H1 (cell line): ENCODE results near the gene PRAMEF12. TPM values are rescaled to one million over a fixed set of nuclear protein-coding genes. Genes with fewer than 3 reads are reported as not detected.

Experiments used
- CTCF ChIA-PET: fragments of 300-600 bp; sonication (Branson Sonifier 250); formaldehyde crosslinking; loops from one replicate; lab custom pipeline; 2021; ENCODE audit not compliant: partially characterized antibody; lab: Charles Lee
- POLR2A ChIA-PET: fragments of 300-600 bp; sonication (Branson Sonifier 250); formaldehyde crosslinking; loops from one replicate; lab custom pipeline; 2021; ENCODE audit warnings: inconsistent platforms; ENCODE audit not compliant: partially characterized antibody; lab: Charles Lee
- DNase-seq, 2 experiments: peaks; one replicate each; pipeline versions ENCODE4 v3.0.0 to v3.0.0-alpha.2; 2010 to 2022; ENCODE audit warnings: low spot score in 2 of 2, low read depth in 1 of 2, mixed read lengths in 1 of 2
- FAIRE-seq: peaks from 2 replicates; lab custom pipeline; 2011; peaks lifted over from hg19 to GRCh38; lab: Jason Lieb, UNC
- H2AFZ ChIP-seq: 2 replicates; pipeline ENCODE4 v1.8.1; 2012; ENCODE audit warnings: low read length, inconsistent platforms
- H2AK5ac ChIP-seq: 2 replicates; pipeline ENCODE4 v1.6.1; 2013; ENCODE audit warnings: low read depth, low read length
- H2BK120ac ChIP-seq: replicated peaks from 2 replicates; pipeline ENCODE3; 2013; ENCODE audit warnings: low read depth, low read length, inconsistent platforms
- H2BK12ac ChIP-seq: 2 replicates; pipeline ENCODE4 v1.6.1; 2013; ENCODE audit warnings: low read depth, low read length
- H2BK15ac ChIP-seq: 2 replicates; pipeline ENCODE4 v1.6.1; 2013; ENCODE audit warnings: low read length
- H2BK20ac ChIP-seq: 2 replicates; pipeline ENCODE4 v1.6.1; 2013; ENCODE audit warnings: low read length
- H2BK5ac ChIP-seq: 2 replicates; pipeline ENCODE4 v1.6.1; 2013; ENCODE audit warnings: low read depth, low read length
- H3K14ac ChIP-seq: 2 replicates; pipeline ENCODE4 v1.6.1; 2013; ENCODE audit warnings: inconsistent platforms; ENCODE audit not compliant: insufficient read length
- H3K18ac ChIP-seq: 2 replicates; pipeline ENCODE4 v1.6.1; 2013; ENCODE audit warnings: low read length; ENCODE audit errors: extremely low read depth
- H3K23ac ChIP-seq: 2 replicates; pipeline ENCODE4 v1.6.1; 2013; ENCODE audit warnings: inconsistent platforms; ENCODE audit not compliant: insufficient read length
- H3K23me2 ChIP-seq: 2 replicates; pipeline ENCODE4 v1.6.1; 2013; ENCODE audit warnings: low read depth, low read length
- H3K27ac ChIP-seq: 2 replicates; pipeline ENCODE4 v1.6.1; 2011; ENCODE audit warnings: low read depth, low read length, inconsistent platforms
- H3K27me3 ChIP-seq, 4 experiments: replicated peaks in 1 of 4; 1 replicate in 1 of 4; 2 replicates in 3 of 4; pipeline versions ENCODE4 v1.6.1 to v1.8.1; 2011 to 2013; ENCODE audit warnings: low read length in 3 of 4, mild to moderate bottlenecking in 3 of 4, inconsistent platforms in 2 of 4, mixed read lengths in 2 of 4, moderate library complexity in 1 of 4; ENCODE audit not compliant: control insufficient read depth in 3 of 4, insufficient read depth in 3 of 4; ENCODE audit errors: extremely low read depth in 1 of 4
- H3K36me3 ChIP-seq, 4 experiments: 2 replicates each; pipeline versions ENCODE4 v1.6.1 to v1.8.1; 2011 to 2013; ENCODE audit warnings: mild to moderate bottlenecking in 4 of 4, low read length in 3 of 4, moderate library complexity in 2 of 4, control low read depth in 1 of 4, inconsistent platforms in 1 of 4; ENCODE audit not compliant: insufficient read depth in 4 of 4, control insufficient read depth in 2 of 4
- H3K4ac ChIP-seq: replicated peaks from 2 replicates; pipeline ENCODE3; 2013; ENCODE audit warnings: low read length, low read depth, mixed read lengths, inconsistent platforms; ENCODE audit not compliant: insufficient read length
- H3K4me1 ChIP-seq, 4 experiments: replicated peaks in 1 of 4; 1 replicate in 1 of 4; 2 replicates in 3 of 4; pipeline versions ENCODE4 v1.6.1 to v1.8.1; 2011 to 2013; ENCODE audit warnings: low read length in 3 of 4, inconsistent platforms in 2 of 4, mixed read lengths in 1 of 4; ENCODE audit not compliant: insufficient read depth in 4 of 4, control insufficient read depth in 3 of 4
- H3K4me2 ChIP-seq, 2 experiments: 2 replicates each; pipeline versions ENCODE4 v1.6.1 to v1.8.1; 2011 to 2013; ENCODE audit warnings: low read depth in 2 of 2, low read length in 2 of 2, control low read depth in 1 of 2, inconsistent platforms in 1 of 2, mild to moderate bottlenecking in 1 of 2; ENCODE audit not compliant: insufficient read depth in 1 of 2
- H3K4me3 ChIP-seq, 4 experiments: fragments of 200-600, 300-600 bp in 1 of 4; sonication (generic), shearing (Covaris generic), sonication (Bioruptor Twin) in 1 of 4; 2 replicates each; pipeline versions ENCODE4 v1.5.1 to v1.8.1; 2011 to 2016; ENCODE audit warnings: low read length in 4 of 4, low read depth in 3 of 4, control low read depth in 2 of 4, inconsistent platforms in 2 of 4, mild to moderate bottlenecking in 2 of 4, mixed read lengths in 1 of 4, moderate library complexity in 1 of 4; ENCODE audit not compliant: insufficient read depth in 2 of 4; ENCODE audit errors: extremely low read depth in 1 of 4
- H3K56ac ChIP-seq: replicated peaks from 2 replicates; pipeline ENCODE3; 2013; ENCODE audit warnings: low read depth, mild to moderate bottlenecking, mixed read lengths, low read length, inconsistent platforms; ENCODE audit not compliant: insufficient read length
- H3K79me1 ChIP-seq: 2 replicates; pipeline ENCODE4 v1.6.1; 2013; ENCODE audit warnings: low read depth, low read length, control low read depth
- H3K79me2 ChIP-seq, 2 experiments: 2 replicates each; pipeline versions ENCODE4 v1.6.1 to v1.8.1; 2012 to 2013; ENCODE audit warnings: low read length in 2 of 2, mild to moderate bottlenecking in 2 of 2, inconsistent platforms in 1 of 2; ENCODE audit not compliant: insufficient read depth in 2 of 2, control insufficient read depth in 1 of 2
- H3K9ac ChIP-seq, 4 experiments: replicated peaks in 1 of 4; 1 replicate in 1 of 4; 2 replicates in 3 of 4; pipeline versions ENCODE4 v1.6.1 to v1.8.1; 2011 to 2013; ENCODE audit warnings: low read depth in 3 of 4, low read length in 3 of 4, control low read depth in 2 of 4, mild to moderate bottlenecking in 2 of 4, moderate library complexity in 2 of 4, inconsistent platforms in 1 of 4; ENCODE audit errors: extremely low read depth in 1 of 4
- H3K9me3 ChIP-seq, 2 experiments: 2 replicates each; pipeline versions ENCODE4 v1.6.1 to v1.8.1; 2012 to 2013; ENCODE audit warnings: mild to moderate bottlenecking in 2 of 2, moderate library complexity in 2 of 2, control low read depth in 1 of 2, inconsistent platforms in 1 of 2, low read depth in 1 of 2, low read length in 1 of 2, mixed read lengths in 1 of 2; ENCODE audit not compliant: insufficient read depth in 2 of 2
- H4K20me1 ChIP-seq, 2 experiments: replicated peaks in 1 of 2; 2 replicates each; pipeline versions ENCODE3 to v1.8.1; 2011 to 2013; ENCODE audit warnings: inconsistent platforms in 2 of 2, low read length in 2 of 2, mild to moderate bottlenecking in 1 of 2; ENCODE audit not compliant: insufficient read depth in 2 of 2, control insufficient read depth in 1 of 2
- H4K5ac ChIP-seq: 2 replicates; pipeline ENCODE4 v1.6.1; 2013; ENCODE audit warnings: low read length, low read depth, mixed read lengths, inconsistent platforms; ENCODE audit not compliant: insufficient read length
- H4K8ac ChIP-seq: 2 replicates; pipeline ENCODE4 v1.8.0; 2013; ENCODE audit warnings: mild to moderate bottlenecking, moderate library complexity, low read length, inconsistent platforms; ENCODE audit not compliant: insufficient read depth; ENCODE audit errors: extremely low read depth
- H4K91ac ChIP-seq: replicated peaks from 2 replicates; pipeline ENCODE3; 2013; ENCODE audit warnings: low read length, mixed read lengths, inconsistent platforms; ENCODE audit not compliant: insufficient read length
- ATF2 ChIP-seq: IDR thresholded peaks from 2 replicates; pipeline ENCODE4 v1.6.1; 2012; ENCODE audit warnings: low read length, inconsistent platforms
- CBX5 ChIP-seq: fragments of 300-800, 300-1000 bp; sonication (generic); IDR thresholded peaks from 2 replicates; pipeline ENCODE4 v1.7.1; 2016; ENCODE audit warnings: antibody characterized with exemption, low read length, low read depth
- CREB1 ChIP-seq: IDR thresholded peaks from 2 replicates; pipeline ENCODE4 v1.6.1; 2012; ENCODE audit warnings: inconsistent platforms
- HDAC6 ChIP-seq: IDR thresholded peaks from one replicate; pipeline ENCODE4 v1.7.1; 2012; ENCODE audit warnings: low read depth, mild to moderate bottlenecking, inconsistent platforms, low read length, moderate library complexity
- MAFK ChIP-seq: IDR thresholded peaks from 2 replicates; pipeline ENCODE4 v1.6.1; 2012; ENCODE audit warnings: low read depth, mild to moderate bottlenecking, improper control_type of control experiment, low read length
- RBBP5 ChIP-seq: IDR thresholded peaks from 2 replicates; pipeline ENCODE4 v1.7.1; 2012; ENCODE audit warnings: low read depth, mild to moderate bottlenecking, inconsistent platforms, low read length, moderate library complexity, borderline replicate concordance
- RXRA ChIP-seq: IDR thresholded peaks from 2 replicates; pipeline ENCODE4 v1.6.1; 2011; ENCODE audit warnings: low read depth, mild to moderate bottlenecking, low read length, moderate library complexity; ENCODE audit not compliant: insufficient read depth
- SIX5 ChIP-seq: IDR thresholded peaks from 2 replicates; pipeline ENCODE4 v1.6.1; 2011; ENCODE audit warnings: mild to moderate bottlenecking, low read depth, low read length
- SP2 ChIP-seq: IDR thresholded peaks from 2 replicates; pipeline ENCODE4 v1.6.1; 2012; ENCODE audit warnings: mild to moderate bottlenecking, low read length, inconsistent platforms
- SRF ChIP-seq: IDR thresholded peaks from 2 replicates; pipeline ENCODE4 v1.6.1; 2011; ENCODE audit warnings: mild to moderate bottlenecking, low read depth, low read length, moderate library complexity
- SUZ12 ChIP-seq: fragments of 200-600 bp; sonication (generic); IDR thresholded peaks from 2 replicates; pipeline ENCODE4 v1.6.1; 2012; ENCODE audit warnings: mild to moderate bottlenecking, inconsistent platforms, low read length, moderate library complexity, mixed read lengths
- YY1 ChIP-seq: IDR thresholded peaks from 2 replicates; pipeline ENCODE4 v1.6.1; 2011; ENCODE audit warnings: low read depth, mild to moderate bottlenecking, low read length
- WGBS, 2 experiments: shearing (Covaris generic) in 1 of 2; methylation state at CpG; one replicate each; pipeline versions ENCODE4 v1.1.6 to v1.1.7; 2013 to 2015; ENCODE audit warnings: low lambda C conversion rate in 2 of 2, mixed read lengths in 2 of 2, inconsistent platforms in 1 of 2, low coverage in 1 of 2, missing lambda C conversion rate in 1 of 2; ENCODE audit not compliant: insufficient replicate concordance in 2 of 2, insufficient coverage in 1 of 2, insufficient read length in 1 of 2; ENCODE audit errors: extremely low coverage in 1 of 2, missing lambda C conversion rate in 1 of 2; 5-methylcytosine and 5-hydroxymethylcytosine counted together
- polyA plus RNA-seq, 7 experiments: library from polyadenylated mRNA; depleted of rRNA in 3 of 7; stranded (reverse) in 5 of 7; unstranded in 2 of 7; fragments of >200 nt in 5 of 7; fragments of 200-250 nt in 2 of 7; gene quantifications; 1 replicate in 5 of 7; 2 replicates in 1 of 7; 4 replicates in 1 of 7; pipeline versions ENCODE4 v1.2.1 to v1.2.3, GENCODE V29; 2011 to 2013; ENCODE audit warnings: missing spikeins in 2 of 7, mixed read lengths in 2 of 7
- total RNA-seq: library from RNA; stranded (reverse); fragmentation: NEBNext Ultra II Directional; extraction: Animal tissue kit (Norgen Biotek cat#: 25700); gene quantifications from 2 replicates; pipeline ENCODE4 v1.2.1, GENCODE V29; 2021

The PRAMEF12 gene
- total and polyA plus RNA-seq, 2 of the 8 experiments (the other 6 are each of a cell fraction or from before 2014, with no cell fraction given), result not detected

GRCh38 chr1:12778061-12778460 is 4.5 kb downstream of the PRAMEF12 start:
- Histone ChIP-seq H3K4me2 (no peak overlapping the region), H3K36me3 (no peaks in the 10 kb centered on the region), H3K9me3 (no peaks in the 10 kb centered on the region), H3K27ac (no peak overlapping the region), H2AFZ (no peak overlapping the region), H3K27me3 (no peaks in the 10 kb centered on the region), H2BK120ac (no peak overlapping the region), H4K91ac (no peak overlapping the region), H3K79me1 (no peaks in the 10 kb centered on the region), H3K79me2 (no peaks in the 10 kb centered on the region), H4K5ac (no peak overlapping the region), H3K18ac (no peak overlapping the region), H2BK5ac (no peak overlapping the region), H4K8ac (no peak overlapping the region), H3K4me3 (no peak overlapping the region), H2BK20ac (no peak overlapping the region), H3K9ac (no peak overlapping the region), H4K20me1 (no peaks in the 10 kb centered on the region), H3K4me1 (no peaks in the 10 kb centered on the region; a peak in 1 of 7 replicates), H2BK15ac (no peak overlapping the region), H2AK5ac (no peak overlapping the region), H3K4ac (no peak overlapping the region), H3K56ac (no peak overlapping the region), H3K14ac (no peak overlapping the region), H2BK12ac (no peak overlapping the region), H3K23ac (no peak overlapping the region), H3K23me2 (no peaks in the 10 kb centered on the region)
- 88% methylated on average over 4 of the region's 4 CpGs; no CpG with 5 or more reads in 1 of the 2 experiments for WGBS, 2 experiments
- DNase-seq, result no peak
- ChIA-PET POLR2A (no interaction called here), CTCF (interaction anchor here (0.5 to 1.5 kb wide), 3 partner anchors 17 to 1061 kb away, joined by 3 to 7 read pairs (median 5); no protein-coding TSS in a partner anchor)
- no peak for FAIRE-seq
- TF ChIP-seq SP2, result no peak
- no peak for TF ChIP-seq SIX5
- no peak for TF ChIP-seq ATF2
- no peak for TF ChIP-seq CREB1
- TF ChIP-seq SUZ12, result no peak
- TF ChIP-seq RBBP5, result no peak
- no peak for TF ChIP-seq MAFK
- no peak for TF ChIP-seq YY1
- no peak for TF ChIP-seq SRF
- no peak for TF ChIP-seq RXRA
- no peak for TF ChIP-seq HDAC6
- no peak for TF ChIP-seq CBX5
